Mammary epithelial cell (primary cell): ENCODE data around the gene CFAP74.

Source experiments
- CTCF ChIP-seq, 2 donors: IDR thresholded peaks in 1 of 2; conservative IDR thresholded peaks in 1 of 2; 2 replicates each; pipeline ENCODE4 v1.5.1; 2011 to 2012; ENCODE audit warnings: inconsistent platforms in 2 of 2, low read length in 2 of 2, mild to moderate bottlenecking in 2 of 2, control low read depth in 1 of 2, low read depth in 1 of 2; ENCODE audit not compliant: insufficient read depth in 1 of 2; ENCODE audit errors: extremely low read depth in 1 of 2
- EZH2 ChIP-seq: IDR thresholded peaks from 2 replicates; pipeline ENCODE4 v1.6.1; 2012; ENCODE audit warnings: low read length, inconsistent platforms, borderline replicate concordance

DNA sequence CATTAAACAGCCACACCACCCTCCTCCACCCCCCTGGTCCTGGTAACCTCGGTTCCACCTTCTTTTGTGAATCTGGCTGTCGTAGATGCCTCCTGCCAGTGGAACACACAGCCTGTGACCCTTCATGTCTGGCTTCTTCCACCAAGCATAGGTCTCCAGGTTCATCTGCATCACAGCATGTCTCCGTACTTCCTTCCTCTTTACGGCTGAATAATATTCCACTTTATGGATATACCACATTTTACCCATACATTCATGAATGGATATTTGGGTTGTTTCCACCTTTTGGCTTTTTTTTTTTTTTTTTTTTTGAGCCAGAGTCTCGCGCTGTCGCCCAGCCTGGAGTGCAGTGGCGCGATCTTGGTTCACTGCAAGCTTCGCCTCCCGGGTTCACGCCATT is 100.4 kb downstream of the CFAP74 start:
- no peak for TF ChIP-seq CTCF (conservative IDR thresholded peaks at IDR 0.05 in 1 of 2, IDR thresholded peaks at IDR 0.05 in 1 of 2; ENCODE audit: extremely low read depth in 1 of 2, insufficient read depth in 1 of 2, low read depth in 1 of 2, low read length in 2 of 2)
- TF ChIP-seq EZH2, result no peak
